ENCODE data around the gene HECTD1. TPM values are rescaled to one million over a fixed set of nuclear protein-coding genes. Genes with fewer than 3 reads are reported as not detected.

The HECTD1 gene
- total RNA-seq, 3 donors from 2014 or later (not counting 1 experiment from before 2014, with no cell fraction given): 162 to 202 (median 179) TPM

- no CpG with 5 or more reads among the region's 2 CpGs for WGBS (ENCODE audit: insufficient coverage)
- H3K9me3 ChIP-seq (ENCODE audit: control insufficient read depth, insufficient read depth, low read length): no peaks in the 10 kb centered on the region
- H3K4me3 Mint-ChIP-seq: no peak overlapping the region
- H3K9me3 Mint-ChIP-seq: peaks cover 0 to 3% of the 10 kb centered on the region in 2 donors
- H3K36me3 Mint-ChIP-seq: peaks cover 7% of the 10 kb centered on the region
- ATAC-seq (no peak), DNase-seq (no peak)
- no peak overlapping the region for H3K27ac Mint-ChIP-seq
- H3K4me1 ChIP-seq (ENCODE audit: control insufficient read depth, insufficient read depth, low read length): no peaks in the 10 kb centered on the region
- peaks cover 2% of the 10 kb centered on the region for H3K36me3 ChIP-seq (ENCODE audit: control insufficient read depth, insufficient read depth, low read length)
- no peaks in the 10 kb centered on the region for H3K27me3 Mint-ChIP-seq (ENCODE audit: low read depth in 2 of 2)
- TF ChIP-seq CTCF (IDR thresholded peaks at IDR 0.05): no peak
- H3K27me3 ChIP-seq (ENCODE audit: control insufficient read depth, insufficient read depth, low read length): no peaks in the 10 kb centered on the region
- intact Hi-C loops (cut with micrococcal nuclease): no loop called here
- H3K4me1 Mint-ChIP-seq: no peaks in the 10 kb centered on the region
- no peak overlapping the region for H3K27ac ChIP-seq (ENCODE audit: low read length)
- H3K4me3 ChIP-seq (ENCODE audit: low read length): no peak overlapping the region
These were observed 132.4 kb downstream of the HECTD1 start for GRCh38 chr14:31075144-31075543.

- Histone ChIP-seq H3K4me3 (ENCODE audit: low read length) (no peak overlapping the region), H3K9me3 (ENCODE audit: control insufficient read depth, insufficient read depth, low read length) (no peaks in the 10 kb centered on the region), H3K36me3 (ENCODE audit: control insufficient read depth, insufficient read depth, low read length) (peaks cover 4% of the 10 kb centered on the region), H3K27ac (ENCODE audit: low read length) (no peak overlapping the region), H3K27me3 (ENCODE audit: control insufficient read depth, insufficient read depth, low read length) (no peaks in the 10 kb centered on the region), H3K4me1 (ENCODE audit: control insufficient read depth, insufficient read depth, low read length) (no peaks in the 10 kb centered on the region)
- intact Hi-C loops (cut with micrococcal nuclease): no loop called here
- DNase-seq (no peak), ATAC-seq (no peak)
- no peak for TF ChIP-seq CTCF (IDR thresholded peaks at IDR 0.05)
- WGBS (ENCODE audit: insufficient coverage): 89% methylated on average over 2 of the region's 2 CpGs
- Mint-ChIP-seq H3K4me3 (no peak overlapping the region), H3K36me3 (peaks cover 13% of the 10 kb centered on the region), H3K4me1 (no peaks in the 10 kb centered on the region), H3K27me3 (ENCODE audit: low read depth in 2 of 2) (no peaks in the 10 kb centered on the region), H3K27ac (no peak overlapping the region), H3K9me3 (peaks cover 0 to 3% of the 10 kb centered on the region in 2 donors)
These were observed 136.4 kb downstream of the HECTD1 start for GRCh38 chr14:31071151-31071550.

DNA sequence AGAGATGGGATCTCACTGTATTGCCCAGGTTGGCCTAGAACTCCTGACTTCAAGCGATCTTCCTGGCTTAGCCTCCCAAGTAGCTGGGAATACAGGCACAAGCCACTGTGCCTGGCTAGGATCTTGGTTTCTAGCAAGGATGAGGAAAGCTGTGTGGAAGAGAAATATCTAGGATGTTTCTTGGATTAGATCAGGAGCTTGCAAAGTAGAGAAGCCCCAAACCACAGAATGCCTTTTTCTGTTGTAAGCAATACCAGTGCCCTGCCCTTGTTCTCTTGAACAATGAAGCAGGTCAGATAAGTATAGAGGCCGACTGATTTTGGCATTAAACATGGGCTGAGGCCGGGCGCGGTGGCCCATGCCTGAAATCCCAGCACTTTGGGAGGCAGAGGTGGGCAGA is 137.2 kb downstream of the HECTD1 start:
- Mint-ChIP-seq H3K27ac (no peak overlapping the region), H3K27me3 (ENCODE audit: low read depth in 2 of 2) (no peaks in the 10 kb centered on the region), H3K9me3 (peaks cover 0 to 3% of the 10 kb centered on the region in 2 donors), H3K4me3 (no peak overlapping the region), H3K4me1 (no peaks in the 10 kb centered on the region), H3K36me3 (peaks cover 13% of the 10 kb centered on the region)
- H3K27me3 ChIP-seq (ENCODE audit: control insufficient read depth, insufficient read depth, low read length): no peaks in the 10 kb centered on the region
- no peaks in the 10 kb centered on the region for H3K4me1 ChIP-seq (ENCODE audit: control insufficient read depth, insufficient read depth, low read length)
- no peak overlapping the region for H3K27ac ChIP-seq (ENCODE audit: low read length)
- no peaks in the 10 kb centered on the region for H3K9me3 ChIP-seq (ENCODE audit: control insufficient read depth, insufficient read depth, low read length)
- DNase-seq (no peak), ATAC-seq (no peak)
- intact Hi-C loops (cut with micrococcal nuclease): no loop called here
- peaks cover 4% of the 10 kb centered on the region for H3K36me3 ChIP-seq (ENCODE audit: control insufficient read depth, insufficient read depth, low read length)
- no peak for TF ChIP-seq CTCF (IDR thresholded peaks at IDR 0.05)
- 94% methylated on average over 4 of the region's 5 CpGs for WGBS (ENCODE audit: insufficient coverage)
- no peak overlapping the region for H3K4me3 ChIP-seq (ENCODE audit: low read length)

DNA sequence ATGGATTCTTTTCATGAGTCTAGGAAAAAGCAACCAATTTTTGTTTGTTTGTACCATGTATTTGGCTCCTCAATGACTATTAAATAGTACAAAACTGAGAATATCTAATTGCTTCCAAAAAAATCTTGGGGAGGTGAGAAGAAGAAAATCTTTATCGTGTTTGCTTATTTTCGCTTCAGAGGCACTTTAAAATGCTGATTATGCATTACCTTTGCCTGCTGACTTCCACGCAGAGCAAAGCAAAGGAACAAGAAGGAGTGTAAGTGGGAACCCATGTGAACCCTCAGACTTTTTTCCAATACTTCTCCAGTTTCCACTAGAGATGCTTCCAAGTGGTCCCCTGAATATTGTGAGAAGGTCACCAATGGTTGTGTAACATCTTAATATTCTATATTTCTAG is 138.2 kb downstream of the HECTD1 start:
- no peak for TF ChIP-seq CTCF (IDR thresholded peaks at IDR 0.05)
- Mint-ChIP-seq H3K4me3 (no peak overlapping the region), H3K9me3 (no peaks in the 10 kb centered on the region), H3K27me3 (ENCODE audit: low read depth in 2 of 2) (no peaks in the 10 kb centered on the region), H3K27ac (no peak overlapping the region), H3K4me1 (no peaks in the 10 kb centered on the region), H3K36me3 (peaks cover 9% of the 10 kb centered on the region)
- H3K4me1 ChIP-seq (ENCODE audit: control insufficient read depth, insufficient read depth, low read length): no peaks in the 10 kb centered on the region
- no peaks in the 10 kb centered on the region for H3K9me3 ChIP-seq (ENCODE audit: control insufficient read depth, insufficient read depth, low read length)
- H3K4me3 ChIP-seq (ENCODE audit: low read length): no peak overlapping the region
- H3K36me3 ChIP-seq (ENCODE audit: control insufficient read depth, insufficient read depth, low read length): peaks cover 4% of the 10 kb centered on the region
- no peaks in the 10 kb centered on the region for H3K27me3 ChIP-seq (ENCODE audit: control insufficient read depth, insufficient read depth, low read length)
- DNase-seq: no peak
- intact Hi-C loops (cut with micrococcal nuclease): no loop called here
- WGBS (ENCODE audit: insufficient coverage): 86% methylated on average over 3 of the region's 3 CpGs
- H3K27ac ChIP-seq (ENCODE audit: low read length): no peak overlapping the region
- no peak for ATAC-seq
